Right lobe of liver (tissue), 6 donors: ENCODE data around the gene DYNC1I1. TPM values are rescaled to one million over a fixed set of nuclear protein-coding genes. Genes with fewer than 3 reads are reported as not detected.
A peak's percentile ranks its signal among the peaks of the same experiment; 100 is the strongest.

Experiments
- ATAC-seq, 4 donors: fragments of 200-7000 bp; cut with Tn5 transposase; one replicate each; pipeline ENCODE4 v1.9.1; 2020; ENCODE audit warnings: mild to moderate bottlenecking in 4 of 4, moderate library complexity in 4 of 4
- DNase-seq, 3 donors: peaks; one replicate each; pipeline ENCODE4 v3.0.0-alpha.2; 2020
- H3K27ac ChIP-seq, 3 donors: fragments of 200-600 bp; one replicate each; pipeline ENCODE4 v1.8.0; 2022
- H3K27me3 ChIP-seq, 2 donors: fragments of 200-600 bp; one replicate each; pipeline ENCODE4 v1.8.0; 2022
- H3K36me3 ChIP-seq, 4 donors: fragments of 200-600 bp; sonication (generic) in 1 of 4; one replicate each; pipeline versions ENCODE4 v1.5.1 to v1.8.0; 2017 to 2022; ENCODE audit warnings: control low read depth in 1 of 4
- H3K4me1 ChIP-seq, 4 donors: fragments of 200-600 bp; sonication (generic) in 1 of 4; one replicate each; pipeline versions ENCODE4 v1.5.1 to v1.8.0; 2017 to 2022; ENCODE audit warnings: control low read depth in 1 of 4
- H3K4me3 ChIP-seq, 3 donors: fragments of 200-600 bp; one replicate each; pipeline ENCODE4 v1.8.0; 2022
- H3K9me3 ChIP-seq, 4 donors: fragments of 200-600 bp; sonication (generic) in 1 of 4; one replicate each; pipeline versions ENCODE4 v1.5.1 to v1.8.0; 2017 to 2022; ENCODE audit warnings: control low read depth in 1 of 4
- POLR2A ChIP-seq: fragments of 450-650 bp; IDR thresholded peaks from one replicate; pipeline ENCODE4 v1.6.1; 2017; ENCODE audit warnings: antibody characterized with exemption, mild to moderate bottlenecking
- WGBS: methylation state at CpG from one replicate; pipeline ENCODE4 v1.1.6; 2018; ENCODE audit warnings: low coverage, low lambda C conversion rate; ENCODE audit not compliant: insufficient coverage; ENCODE audit errors: missing lambda C conversion rate; 5-methylcytosine and 5-hydroxymethylcytosine counted together
- intact Hi-C, 2 donors: fragments of 100-400 bp; cut with DNase I; formaldehyde crosslinking; loops; one replicate each; pipeline versions ENCODE4 v1.11.2 to v1.14.1; 2022
- total RNA-seq, 6 experiments: library from RNA; depleted of rRNA in 2 of 6; stranded (reverse); fragments of >200 nt in 2 of 6; fragmentation: NEBNext Ultra II Directional in 3 of 6; extraction: Animal tissue kit (Norgen Biotek cat#: 25700) in 3 of 6; gene quantifications; one replicate each; pipeline versions ENCODE4 v1.1.0 to v1.2.4, GENCODE V29; 2016 to 2023
- TF ChIP-seq, protein P1 (sequence below), 4 donors: fragments of 200-600 bp in 3 of 4; fragments of 450-650 bp in 1 of 4; IDR thresholded peaks; one replicate each; pipeline versions ENCODE4 v1.5.1 to v1.8.0; 2016 to 2022; ENCODE audit warnings: antibody characterized with exemption in 4 of 4, mild to moderate bottlenecking in 2 of 4
- donor health status: DM: no; HTN: yes; CAD: no.
- donor health status: DM: no; HTN: no; CAD: no.
- donor health status: DM: no; HTN: no; CAD: no.
- donor health status: DM: no; HTN: yes; CAD: no.
- donor health status: DM: no; HTN: yes; CAD: no.

Gene DYNC1I1
- total RNA-seq, 6 experiments from 2014 or later, result 0.09 to 1.1 (median 0.62) TPM

DNA sequence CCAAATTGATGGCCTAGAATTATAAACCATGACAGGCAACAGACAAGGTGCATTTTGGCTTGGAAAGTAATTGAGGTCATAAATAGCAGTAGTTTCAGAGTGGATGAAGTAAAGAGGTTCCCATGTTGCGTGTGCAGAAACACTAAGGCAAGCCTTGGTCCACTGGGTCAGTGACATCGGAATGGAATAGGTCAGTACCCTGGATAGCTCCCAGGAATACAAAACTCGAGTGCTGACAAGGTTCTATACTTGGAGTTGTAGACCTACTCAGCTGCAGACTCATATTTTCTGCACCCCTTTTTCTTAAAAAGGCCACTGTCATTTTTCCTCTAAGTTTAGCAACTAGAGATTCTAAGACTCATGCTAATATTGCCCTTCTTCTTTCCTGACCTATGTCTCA is 132.8 kb downstream of the DYNC1I1 start:
- peak in 1 of 4 donors; percentile 35 for ATAC-seq

DNA sequence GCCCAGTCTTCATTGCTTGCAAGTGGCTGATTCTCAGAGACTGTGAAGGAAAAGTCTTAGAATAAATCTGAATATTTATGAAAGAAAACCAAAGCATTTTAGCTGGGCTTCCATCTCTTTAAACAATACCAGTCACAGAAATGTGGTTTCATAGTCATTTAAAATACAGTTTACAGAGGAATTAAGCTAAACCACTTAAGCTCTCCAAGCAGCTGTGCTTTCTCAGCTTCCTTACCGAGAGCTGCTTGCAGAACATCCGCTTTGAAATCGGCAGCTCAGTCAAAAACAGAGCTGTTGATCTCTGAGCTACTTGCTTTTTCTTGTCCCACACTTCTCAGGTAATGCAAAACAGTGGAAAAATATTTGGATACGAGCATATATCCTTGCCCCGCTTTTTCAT is 134.5 kb downstream of the DYNC1I1 start:
- Histone ChIP-seq H3K27me3 (no peaks in the 10 kb centered on the region), H3K9me3 (no peaks in the 10 kb centered on the region), H3K27ac (no peak overlapping the region), H3K4me1 (no peaks in the 10 kb centered on the region), H3K36me3 (no peaks in the 10 kb centered on the region), H3K4me3 (no peak overlapping the region)
- no peak for DNase-seq
- 60% methylated on average over 5 of the region's 5 CpGs for WGBS
- no peak for TF ChIP-seq POLR2A
- TF ChIP-seq, protein P1, sequence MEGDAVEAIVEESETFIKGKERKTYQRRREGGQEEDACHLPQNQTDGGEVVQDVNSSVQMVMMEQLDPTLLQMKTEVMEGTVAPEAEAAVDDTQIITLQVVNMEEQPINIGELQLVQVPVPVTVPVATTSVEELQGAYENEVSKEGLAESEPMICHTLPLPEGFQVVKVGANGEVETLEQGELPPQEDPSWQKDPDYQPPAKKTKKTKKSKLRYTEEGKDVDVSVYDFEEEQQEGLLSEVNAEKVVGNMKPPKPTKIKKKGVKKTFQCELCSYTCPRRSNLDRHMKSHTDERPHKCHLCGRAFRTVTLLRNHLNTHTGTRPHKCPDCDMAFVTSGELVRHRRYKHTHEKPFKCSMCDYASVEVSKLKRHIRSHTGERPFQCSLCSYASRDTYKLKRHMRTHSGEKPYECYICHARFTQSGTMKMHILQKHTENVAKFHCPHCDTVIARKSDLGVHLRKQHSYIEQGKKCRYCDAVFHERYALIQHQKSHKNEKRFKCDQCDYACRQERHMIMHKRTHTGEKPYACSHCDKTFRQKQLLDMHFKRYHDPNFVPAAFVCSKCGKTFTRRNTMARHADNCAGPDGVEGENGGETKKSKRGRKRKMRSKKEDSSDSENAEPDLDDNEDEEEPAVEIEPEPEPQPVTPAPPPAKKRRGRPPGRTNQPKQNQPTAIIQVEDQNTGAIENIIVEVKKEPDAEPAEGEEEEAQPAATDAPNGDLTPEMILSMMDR (IDR thresholded peaks at IDR 0.05), result no peak
- intact Hi-C loops, result no loop called here
- no peak for ATAC-seq

More for the DNA sequence above, 132.8 kb downstream of the DYNC1I1 start:
- Histone ChIP-seq H3K4me3 (no peak overlapping the region), H3K9me3 (no peaks in the 10 kb centered on the region), H3K4me1 (no peaks in the 10 kb centered on the region), H3K27ac (no peak overlapping the region), H3K36me3 (no peaks in the 10 kb centered on the region), H3K27me3 (no peaks in the 10 kb centered on the region)
- intact Hi-C loops, result no loop called here
- 31% methylated on average over 3 of the region's 3 CpGs for WGBS
- no peak for DNase-seq
- TF ChIP-seq POLR2A, result no peak
- TF ChIP-seq, protein P1 (IDR thresholded peaks at IDR 0.05), result no peak

DNA sequence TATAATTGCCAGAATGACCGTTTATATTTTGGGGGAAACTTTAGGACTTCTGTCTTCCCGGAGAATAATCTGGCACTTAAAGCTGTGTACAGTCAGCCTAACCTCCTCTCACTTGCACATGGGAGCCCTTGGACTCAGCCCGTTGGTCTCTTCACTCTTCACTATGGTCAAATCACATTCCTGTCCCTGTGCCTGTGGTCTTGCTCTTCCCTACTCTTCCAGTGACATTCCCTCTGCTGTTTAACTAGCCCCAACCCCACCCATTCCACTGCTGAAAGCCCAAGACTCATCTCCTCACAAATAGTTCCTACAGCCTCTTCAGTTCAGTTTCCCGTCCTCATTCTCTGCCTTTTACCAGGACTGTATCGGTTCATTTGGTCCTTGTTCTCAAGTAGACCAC is 135.0 kb downstream of the DYNC1I1 start:
- 57% methylated on average over 5 of the region's 5 CpGs for whole genome bisulfite sequencing
- intact Hi-C loops, result no loop called here
- DNase-seq (no peak), ATAC-seq (no peak)
- H3K4me1 ChIP-seq, result no peaks in the 10 kb centered on the region
- H3K36me3 ChIP-seq, result no peaks in the 10 kb centered on the region
- H3K9me3 ChIP-seq, result no peaks in the 10 kb centered on the region
- no peak for TF ChIP-seq POLR2A
- TF ChIP-seq, protein P1 (IDR thresholded peaks at IDR 0.05), result no peak
- no peak overlapping the region for H3K4me3 ChIP-seq
- no peaks in the 10 kb centered on the region for H3K27me3 ChIP-seq
- H3K27ac ChIP-seq, result no peak overlapping the region

DNA sequence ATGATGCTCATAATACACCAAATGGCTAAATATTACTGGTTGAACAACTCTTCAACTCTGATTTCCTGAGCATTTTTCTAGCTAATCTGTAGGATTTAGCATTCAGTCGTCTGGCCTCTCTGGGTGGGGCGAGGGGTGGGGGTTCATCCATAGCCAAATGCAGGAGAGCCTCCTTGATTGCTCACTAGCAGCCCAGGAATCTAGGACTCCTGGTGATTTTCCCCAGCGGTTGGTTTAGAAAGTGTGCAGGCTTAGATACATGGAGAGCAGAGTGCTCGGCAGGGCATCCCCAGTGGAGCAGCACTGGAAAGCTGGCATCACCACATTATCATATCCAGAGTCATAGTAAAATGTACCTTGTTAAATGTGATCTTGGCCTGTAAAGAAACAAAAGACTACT is 136.1 kb downstream of the DYNC1I1 start:
- Histone ChIP-seq H3K27me3 (no peaks in the 10 kb centered on the region), H3K27ac (no peak overlapping the region), H3K4me1 (no peaks in the 10 kb centered on the region), H3K36me3 (no peaks in the 10 kb centered on the region), H3K9me3 (no peaks in the 10 kb centered on the region), H3K4me3 (no peak overlapping the region)
- intact Hi-C loops, result no loop called here
- ATAC-seq, result no peak
- 26% methylated on average over 3 of the region's 4 CpGs for WGBS
- TF ChIP-seq POLR2A, result no peak
- TF ChIP-seq, protein P1 (IDR thresholded peaks at IDR 0.05), result no peak
- DNase-seq, result no peak

DNA sequence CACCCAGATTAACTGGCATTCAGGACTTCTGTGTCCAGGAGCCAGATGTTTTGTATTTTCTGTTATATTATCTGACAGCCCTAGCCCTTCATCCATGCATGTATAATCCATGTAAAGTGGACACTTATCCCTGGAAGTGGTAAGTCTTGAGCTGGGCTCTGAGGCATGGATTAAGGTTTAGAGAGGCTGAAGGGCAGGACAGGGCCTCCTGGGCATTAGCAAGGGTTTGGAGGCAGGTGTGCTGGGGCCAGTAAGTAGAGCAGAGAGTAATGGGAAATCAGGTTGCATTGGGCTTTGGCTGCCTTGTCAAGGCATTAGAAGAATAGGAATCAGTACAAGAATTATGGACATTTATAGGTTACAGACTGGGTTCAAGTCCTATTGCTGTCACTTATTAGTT is 138.0 kb downstream of the DYNC1I1 start:
- ATAC-seq (no peak), DNase-seq (no peak)
- H3K4me1 ChIP-seq, result no peaks in the 10 kb centered on the region
- TF ChIP-seq, protein P1 (IDR thresholded peaks at IDR 0.05), result no peak
- TF ChIP-seq POLR2A, result no peak
- no peaks in the 10 kb centered on the region for H3K27me3 ChIP-seq
- no peak overlapping the region for H3K4me3 ChIP-seq
- no peaks in the 10 kb centered on the region for H3K9me3 ChIP-seq
- no peaks in the 10 kb centered on the region for H3K36me3 ChIP-seq
- intact Hi-C loops, result no loop called here
- no peak overlapping the region for H3K27ac ChIP-seq
